Cardiac muscle cell (in vitro differentiated cells and primary cell): ENCODE results near the gene KCTD16. TPM values are rescaled to one million over a fixed set of nuclear protein-coding genes. Genes with fewer than 3 reads are reported as not detected.

Experiments
- DNase-seq, 2 donors: peaks; one replicate each; pipeline versions ENCODE4 v3.0.0 to v3.0.0-alpha.2; 2010 to 2017; ENCODE audit warnings: low read depth in 1 of 2, low spot score in 1 of 2
- H3K27ac ChIP-seq: fragments of 200-600 bp; sonication (generic); 2 replicates; pipeline ENCODE4 v1.5.1; 2016
- H3K27me3 ChIP-seq: fragments of 200-600 bp; sonication (generic); 2 replicates; pipeline ENCODE4 v1.6.0; 2016; ENCODE audit warnings: control low read depth
- H3K36me3 ChIP-seq: fragments of 200-600 bp; sonication (generic); 2 replicates; pipeline ENCODE4 v1.5.1; 2016; ENCODE audit warnings: control low read depth
- H3K4me1 ChIP-seq: fragments of 200-600 bp; sonication (generic); 2 replicates; pipeline ENCODE4 v1.8.1; 2017; ENCODE audit warnings: low read depth, mild to moderate bottlenecking, mixed run types
- H3K4me3 ChIP-seq: fragments of 200-600 bp; sonication (generic); 2 replicates; pipeline ENCODE4 v1.5.1; 2016; ENCODE audit warnings: mild to moderate bottlenecking
- H3K9me3 ChIP-seq: fragments of 200-600 bp; sonication (generic); 2 replicates; pipeline ENCODE4 v1.5.1; 2017; ENCODE audit warnings: low read depth, mild to moderate bottlenecking, control low read depth
- CTCF ChIP-seq: IDR thresholded peaks from 2 replicates; pipeline ENCODE4 v1.5.1; 2012; ENCODE audit warnings: low read depth, mild to moderate bottlenecking, low read length
- polyA plus RNA-seq: library from polyadenylated mRNA; unstranded; fragments of >200 nt; fragmentation: Nextera tagmentation; extraction: Ambion mirVana; gene quantifications from 2 replicates; pipeline ENCODE4 v1.2.1, GENCODE V29; 2016
- total RNA-seq: library from RNA; depleted of rRNA; stranded (reverse); fragments of >200 nt; gene quantifications from 2 replicates; pipeline ENCODE4 v1.2.3, GENCODE V29; 2016

The KCTD16 gene
- total and polyA plus RNA-seq, 2 experiments from 2014 or later, result 0.13 to 0.66 TPM

- Histone ChIP-seq H3K27ac (no peak overlapping the region), H3K9me3 (no peaks in the 10 kb centered on the region), H3K27me3 (no peaks in the 10 kb centered on the region), H3K4me1 (no peaks in the 10 kb centered on the region), H3K36me3 (no peaks in the 10 kb centered on the region), H3K4me3 (no peak overlapping the region)
- no peak for TF ChIP-seq CTCF
- peak in 1 of 2 donors; percentile 33 for DNase-seq
Observed at GRCh38 chr5:144247131-144247530, 76.5 kb downstream of the KCTD16 start.

- Histone ChIP-seq H3K9me3 (no peaks in the 10 kb centered on the region), H3K4me1 (no peaks in the 10 kb centered on the region), H3K36me3 (no peaks in the 10 kb centered on the region), H3K4me3 (no peak overlapping the region), H3K27ac (no peak overlapping the region), H3K27me3 (no peaks in the 10 kb centered on the region)
- TF ChIP-seq CTCF, result no peak
- DNase-seq, result no peak
Observed at GRCh38 chr5:144248015-144248414, 77.3 kb downstream of the KCTD16 start.

GRCh38 chr5:144249755-144250464 lies 79.2 kb downstream of the KCTD16 start:
- H3K36me3 ChIP-seq, result no peaks in the 10 kb centered on the region
- H3K27ac ChIP-seq, result no peak overlapping the region
- TF ChIP-seq CTCF, result no peak
- DNase-seq, result peak in 1 of 2 donors; percentile 2
- H3K27me3 ChIP-seq, result no peaks in the 10 kb centered on the region
- no peaks in the 10 kb centered on the region for H3K4me1 ChIP-seq
- H3K9me3 ChIP-seq, result no peaks in the 10 kb centered on the region
- no peak overlapping the region for H3K4me3 ChIP-seq

GRCh38 chr5:144254552-144254951 lies 83.9 kb downstream of the KCTD16 start:
- Histone ChIP-seq H3K9me3 (no peaks in the 10 kb centered on the region), H3K4me3 (no peak overlapping the region), H3K36me3 (no peaks in the 10 kb centered on the region), H3K27me3 (no peaks in the 10 kb centered on the region), H3K4me1 (no peaks in the 10 kb centered on the region), H3K27ac (no peak overlapping the region)
- no peak for TF ChIP-seq CTCF
- no peak for DNase-seq

GRCh38 chr5:144260121-144260520 lies 89.4 kb downstream of the KCTD16 start:
- Histone ChIP-seq H3K4me3 (no peak overlapping the region), H3K27me3 (no peaks in the 10 kb centered on the region), H3K9me3 (no peaks in the 10 kb centered on the region), H3K4me1 (no peaks in the 10 kb centered on the region), H3K36me3 (no peaks in the 10 kb centered on the region), H3K27ac (no peak overlapping the region)
- no peak for DNase-seq
- TF ChIP-seq CTCF, result no peak
